Skin of body (tissue), 2 donors: ENCODE measurements around the gene DIP2B. TPM values are rescaled to one million over a fixed set of nuclear protein-coding genes. Genes with fewer than 3 reads are reported as not detected.
A peak's percentile ranks its signal among the peaks of the same experiment; 100 is the strongest.
"Not testable (repeated sequence)": the region's sequence is repeated elsewhere in the genome, so short reads cannot be mapped to it uniquely, and the experiment has no call there.

Experiments
- DNase-seq: peaks from one replicate; lab custom pipeline; 2025; lab: John Stamatoyannopoulos, UW
- total RNA-seq: library from RNA; depleted of rRNA; stranded (reverse); fragments of >200 nt; gene quantifications from one replicate; pipeline ENCODE4 v1.2.3, GENCODE V29; 2014

DIP2B gene, protein sequence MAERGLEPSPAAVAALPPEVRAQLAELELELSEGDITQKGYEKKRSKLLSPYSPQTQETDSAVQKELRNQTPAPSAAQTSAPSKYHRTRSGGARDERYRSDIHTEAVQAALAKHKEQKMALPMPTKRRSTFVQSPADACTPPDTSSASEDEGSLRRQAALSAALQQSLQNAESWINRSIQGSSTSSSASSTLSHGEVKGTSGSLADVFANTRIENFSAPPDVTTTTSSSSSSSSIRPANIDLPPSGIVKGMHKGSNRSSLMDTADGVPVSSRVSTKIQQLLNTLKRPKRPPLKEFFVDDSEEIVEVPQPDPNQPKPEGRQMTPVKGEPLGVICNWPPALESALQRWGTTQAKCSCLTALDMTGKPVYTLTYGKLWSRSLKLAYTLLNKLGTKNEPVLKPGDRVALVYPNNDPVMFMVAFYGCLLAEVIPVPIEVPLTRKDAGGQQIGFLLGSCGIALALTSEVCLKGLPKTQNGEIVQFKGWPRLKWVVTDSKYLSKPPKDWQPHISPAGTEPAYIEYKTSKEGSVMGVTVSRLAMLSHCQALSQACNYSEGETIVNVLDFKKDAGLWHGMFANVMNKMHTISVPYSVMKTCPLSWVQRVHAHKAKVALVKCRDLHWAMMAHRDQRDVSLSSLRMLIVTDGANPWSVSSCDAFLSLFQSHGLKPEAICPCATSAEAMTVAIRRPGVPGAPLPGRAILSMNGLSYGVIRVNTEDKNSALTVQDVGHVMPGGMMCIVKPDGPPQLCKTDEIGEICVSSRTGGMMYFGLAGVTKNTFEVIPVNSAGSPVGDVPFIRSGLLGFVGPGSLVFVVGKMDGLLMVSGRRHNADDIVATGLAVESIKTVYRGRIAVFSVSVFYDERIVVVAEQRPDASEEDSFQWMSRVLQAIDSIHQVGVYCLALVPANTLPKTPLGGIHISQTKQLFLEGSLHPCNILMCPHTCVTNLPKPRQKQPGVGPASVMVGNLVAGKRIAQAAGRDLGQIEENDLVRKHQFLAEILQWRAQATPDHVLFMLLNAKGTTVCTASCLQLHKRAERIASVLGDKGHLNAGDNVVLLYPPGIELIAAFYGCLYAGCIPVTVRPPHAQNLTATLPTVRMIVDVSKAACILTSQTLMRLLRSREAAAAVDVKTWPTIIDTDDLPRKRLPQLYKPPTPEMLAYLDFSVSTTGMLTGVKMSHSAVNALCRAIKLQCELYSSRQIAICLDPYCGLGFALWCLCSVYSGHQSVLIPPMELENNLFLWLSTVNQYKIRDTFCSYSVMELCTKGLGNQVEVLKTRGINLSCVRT (N-terminal part only)
- total RNA-seq = 41.9 TPM

DNA sequence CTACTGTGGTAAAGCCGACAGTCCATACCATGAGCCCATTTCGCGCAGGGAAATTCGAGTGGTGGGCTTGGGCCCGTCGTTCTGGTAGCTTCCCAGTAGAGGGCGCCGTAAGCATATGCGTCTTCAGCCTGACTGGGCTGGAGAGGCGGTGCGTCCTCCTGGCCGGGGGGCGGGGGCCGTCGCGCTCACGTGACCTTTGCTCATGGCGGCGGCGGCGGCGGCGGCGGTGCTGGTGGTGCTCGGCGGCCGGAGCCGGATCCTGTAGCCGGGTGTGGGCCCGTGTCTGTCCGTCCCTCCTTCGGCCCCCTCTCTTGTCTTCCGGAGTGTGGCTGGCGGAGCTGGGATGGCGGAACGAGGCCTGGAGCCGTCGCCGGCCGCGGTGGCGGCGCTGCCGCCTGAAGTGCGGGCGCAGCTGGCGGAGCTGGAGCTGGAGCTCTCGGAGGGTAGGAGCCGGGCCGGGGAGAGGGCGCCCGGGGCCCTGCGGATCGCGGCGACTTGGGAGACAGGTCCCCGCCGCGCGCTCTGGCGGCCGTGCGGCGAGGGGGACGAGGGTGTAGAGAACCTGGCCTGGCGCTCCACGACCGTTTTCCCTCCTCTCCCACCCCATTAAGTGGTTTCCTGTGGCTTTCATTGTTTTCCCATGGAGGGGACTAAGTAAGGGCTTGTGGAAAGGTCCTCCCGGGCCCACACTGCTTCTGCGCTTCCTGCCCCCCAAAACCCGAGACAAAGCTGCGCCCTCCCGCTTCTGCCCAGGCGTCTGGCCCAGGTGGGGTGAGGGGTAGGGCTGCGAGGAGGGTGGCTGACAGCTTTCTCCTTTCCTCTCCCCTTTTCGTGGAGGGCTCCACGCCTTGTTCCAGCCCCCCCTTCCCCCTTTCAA lies at the start of gene DIP2B:
Gene DIP2B, plus strand, starts transcription at position 188 of the 877 bp plus-strand sequence. Its CDS starts 156 bp downstream, at position 344.
- peak; percentile 87 for DNase-seq

DNA sequence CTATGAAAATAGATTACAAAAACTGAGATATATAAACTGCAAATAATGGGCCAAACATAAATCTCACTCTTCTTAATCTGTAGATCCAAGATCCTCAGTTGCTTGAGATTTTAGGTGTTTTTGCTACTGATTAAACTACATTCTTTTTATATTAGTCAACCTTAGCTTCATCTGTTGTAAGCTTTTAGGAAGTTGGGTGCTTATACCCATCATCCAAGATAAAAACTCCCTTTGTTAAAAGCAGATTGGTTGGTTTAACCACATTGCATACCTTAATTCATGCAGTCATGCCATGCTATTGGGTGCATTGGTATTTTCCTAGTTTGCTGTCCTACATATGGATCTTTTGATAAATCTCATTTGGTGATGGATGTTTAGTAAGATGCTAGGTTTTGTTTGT lies 46.2 kb upstream of the DIP2B start:
- DNase-seq = no peak

GRCh38 chr12:50467439-50467838 lies 37.3 kb upstream of the DIP2B start:
- DNase-seq = no peak

DNA sequence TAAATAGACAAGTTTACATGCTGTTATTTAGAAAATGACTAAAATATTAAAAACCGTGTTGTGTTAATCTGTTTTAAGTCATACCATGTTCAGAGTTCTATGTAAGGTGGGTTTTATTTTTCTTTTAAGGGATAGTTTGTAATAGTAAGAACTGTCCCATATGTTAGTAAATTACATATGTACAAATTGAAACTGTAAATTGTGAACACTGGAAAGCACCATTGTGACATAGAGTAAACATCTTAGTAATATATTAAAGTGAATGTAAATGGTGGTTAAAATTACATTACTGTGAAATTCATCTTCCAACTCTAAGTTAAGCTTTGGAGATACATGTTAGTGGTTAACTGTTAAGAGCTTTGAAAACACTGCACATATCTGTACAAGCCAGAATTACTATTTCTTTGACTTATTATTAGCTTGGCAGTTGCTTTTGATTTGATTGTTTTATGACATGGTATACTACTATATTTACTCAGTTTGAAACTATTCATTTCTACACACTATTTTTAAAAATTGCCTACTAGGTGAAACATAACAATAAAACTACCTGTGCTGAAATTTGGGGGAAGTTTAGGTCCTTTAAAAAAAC lies 27.4 kb upstream of the DIP2B start:
- DNase-seq = no peak

- DNase-seq = no peak
These were observed 22.2 kb upstream of the DIP2B start for GRCh38 chr12:50482571-50482970.

- DNase-seq = no peak
These were observed 21.3 kb upstream of the DIP2B start for GRCh38 chr12:50483488-50483887.

DNA sequence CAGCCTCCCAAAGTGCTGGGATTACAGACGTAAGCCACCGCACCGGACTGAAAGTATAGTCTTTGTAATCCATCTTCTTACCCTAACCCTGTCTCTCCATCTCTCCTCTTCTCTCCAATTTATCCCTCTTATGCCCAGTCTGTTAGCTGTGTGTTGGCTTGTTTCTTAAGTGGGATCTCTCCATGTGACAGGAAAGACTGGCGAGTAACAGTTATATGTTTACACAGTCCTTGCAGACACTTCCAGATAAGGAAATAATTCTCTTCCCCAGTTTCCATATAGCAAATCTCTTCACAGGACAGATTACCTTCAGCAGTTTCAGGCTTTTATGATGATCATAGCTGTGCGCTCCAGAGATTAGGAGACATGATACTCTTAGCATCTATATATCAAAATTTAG lies 16.0 kb upstream of the DIP2B start:
- no peak for DNase-seq

DNA sequence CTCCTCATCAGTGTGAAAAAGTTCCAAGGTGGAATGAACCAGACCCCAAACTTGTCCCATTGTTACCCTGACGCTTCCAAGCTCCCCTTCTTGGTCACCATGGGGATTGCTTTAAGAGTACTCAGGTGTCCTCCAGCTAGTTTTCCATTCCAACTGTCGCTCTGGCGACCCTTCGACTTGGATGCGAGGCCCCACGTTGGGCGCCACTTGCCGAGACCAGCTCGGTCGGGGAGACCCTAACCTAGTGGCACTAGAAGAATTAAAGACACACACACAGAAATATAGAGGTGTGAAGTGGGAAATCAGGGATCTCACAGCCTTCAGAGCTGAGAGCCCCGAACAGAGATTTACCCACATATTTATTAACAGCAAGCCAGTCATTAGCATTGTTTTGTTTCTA lies 6.7 kb upstream of the DIP2B start:
- DNase-seq = not testable (repeated sequence)

- DNase-seq = no peak
These were observed 1.1 kb downstream of the DIP2B start for GRCh38 chr12:50505675-50506530.

- DNase-seq = no peak
These were observed 2.1 kb downstream of the DIP2B start for GRCh38 chr12:50506753-50507473.

GRCh38 chr12:50507474-50507838 lies 2.7 kb downstream of the DIP2B start:
- DNase-seq = no peak

- no peak for DNase-seq
These were observed 3.1 kb downstream of the DIP2B start for GRCh38 chr12:50507930-50508329.

- no peak for DNase-seq
These were observed 3.6 kb downstream of the DIP2B start for GRCh38 chr12:50508414-50508813.

GRCh38 chr12:50508970-50509663 lies 4.3 kb downstream of the DIP2B start:
- no peak for DNase-seq

DNA sequence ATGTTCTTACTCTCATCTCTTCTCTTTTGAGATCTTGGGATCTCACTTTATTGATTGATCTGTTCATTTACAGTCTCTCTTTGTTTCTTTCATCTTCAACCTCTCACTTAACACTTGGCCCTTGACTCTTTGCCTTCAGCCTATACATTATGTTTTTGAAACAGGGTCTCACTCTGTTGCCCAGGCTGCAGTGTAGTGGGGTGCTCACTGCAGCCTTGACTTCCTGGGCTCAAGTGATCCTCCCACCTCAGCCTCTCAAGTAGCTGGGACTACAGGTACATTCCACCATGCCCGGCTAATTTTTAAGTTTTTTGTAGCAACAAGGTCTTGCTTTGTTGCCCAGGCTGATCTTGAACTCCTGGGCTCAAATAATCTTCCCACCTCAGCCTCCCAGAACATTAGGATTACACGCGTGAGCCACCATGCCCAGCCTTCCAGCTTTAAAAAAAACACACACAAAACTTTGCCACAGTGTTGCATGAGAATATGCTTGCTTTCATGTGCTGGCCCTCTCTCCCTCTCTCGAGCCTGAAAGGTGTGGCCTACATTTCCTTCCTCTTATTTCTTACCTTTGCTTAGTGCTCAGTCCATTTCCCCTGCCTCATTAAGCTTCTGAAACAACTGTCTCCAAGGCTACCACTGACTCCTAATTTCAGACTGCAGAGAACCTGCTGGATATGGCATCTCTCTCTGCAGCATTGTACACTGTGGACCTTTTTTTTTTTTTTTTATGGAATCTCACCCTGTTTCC lies 9.9 kb downstream of the DIP2B start:
- DNase-seq = no peak

DNA sequence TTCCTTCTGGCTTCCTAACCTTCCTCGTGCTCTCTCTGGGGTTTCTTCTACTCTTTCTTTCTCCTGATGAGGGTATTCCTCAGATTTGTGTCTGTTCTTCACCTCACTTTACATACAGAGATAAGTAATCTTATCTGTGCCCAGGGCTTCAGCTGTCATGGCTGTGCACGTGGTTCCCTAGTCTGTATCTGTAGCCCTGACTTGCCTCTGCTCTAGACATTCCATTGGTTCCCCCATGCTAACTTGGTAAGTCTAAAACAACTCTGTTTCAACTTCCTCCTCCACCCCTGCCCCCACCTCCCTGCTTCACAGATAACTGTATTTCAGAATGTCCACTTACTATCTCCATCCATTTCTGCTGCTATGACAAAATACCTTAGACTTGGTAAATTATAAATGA lies 10.8 kb downstream of the DIP2B start:
- no peak for DNase-seq

GRCh38 chr12:50517421-50518048 lies 12.8 kb downstream of the DIP2B start:
- no peak for DNase-seq
